ENCODE results near the gene PCDHB13.
"Not testable (repeated sequence)": the region's sequence is repeated elsewhere in the genome, so short reads cannot be mapped to it uniquely, and the experiment has no call there.

DNA sequence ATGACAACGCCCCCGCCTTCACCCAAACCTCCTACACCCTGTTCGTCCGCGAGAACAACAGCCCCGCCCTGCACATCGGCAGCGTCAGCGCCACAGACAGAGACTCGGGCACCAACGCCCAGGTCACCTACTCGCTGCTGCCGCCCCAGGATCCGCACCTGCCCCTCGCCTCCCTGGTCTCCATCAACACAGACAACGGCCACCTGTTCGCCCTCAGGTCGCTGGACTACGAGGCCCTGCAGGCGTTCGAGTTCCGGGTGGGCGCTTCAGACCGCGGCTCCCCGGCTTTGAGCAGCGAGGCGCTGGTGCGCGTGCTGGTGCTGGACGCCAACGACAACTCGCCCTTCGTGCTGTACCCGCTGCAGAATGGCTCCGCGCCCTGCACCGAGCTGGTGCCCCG lies 34.3 kb upstream of the PCDHB13 start:
- not testable (repeated sequence) for TF ChIP-seq CTCF, POLR2A (IDR thresholded peaks at IDR 0.05)
